Measurements from ENCODE around the gene TNPO2.
"Not testable (repeated sequence)": the region's sequence is repeated elsewhere in the genome, so short reads cannot be mapped to it uniquely, and the experiment has no call there.

The TNPO2 gene

DNA sequence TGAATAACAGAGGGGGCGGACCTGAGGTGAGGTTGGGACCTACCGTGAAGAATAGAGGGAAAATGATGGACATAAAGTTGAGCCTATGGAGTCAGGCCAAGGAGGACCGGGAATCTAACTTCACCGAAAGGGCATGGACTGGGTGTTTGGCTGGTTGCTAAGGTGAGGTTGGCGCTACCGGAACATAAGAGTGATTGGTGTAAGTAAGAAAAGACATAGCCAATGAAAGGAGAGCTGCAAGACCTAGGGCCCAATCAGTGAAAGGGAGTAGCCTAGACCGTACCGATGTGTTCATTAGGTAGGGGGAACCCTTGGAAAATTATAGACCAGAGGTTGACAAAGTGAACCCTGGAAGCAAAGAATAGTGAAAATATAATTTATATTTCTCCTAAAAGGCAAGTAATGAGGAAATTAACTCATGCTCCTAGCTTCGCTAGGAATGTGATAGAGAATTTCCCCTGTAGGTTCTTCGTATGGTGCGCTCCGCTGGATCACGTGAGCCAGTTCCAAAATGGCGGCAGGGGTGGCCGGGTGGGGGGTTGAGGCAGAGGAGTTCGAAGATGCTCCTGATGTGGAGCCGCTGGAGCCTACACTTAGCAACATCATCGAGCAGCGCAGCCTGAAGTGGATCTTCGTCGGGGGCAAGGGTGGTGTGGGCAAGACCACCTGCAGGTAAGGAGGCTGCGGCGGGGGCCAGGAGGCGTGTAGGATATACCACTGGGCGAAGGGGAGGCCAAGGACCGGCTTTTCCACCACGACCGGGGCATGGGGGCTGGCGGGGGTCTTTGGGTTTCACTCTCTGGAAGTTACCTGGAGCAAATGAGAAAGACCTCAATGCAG, 13.5 kb upstream of the TNPO2 start, which contains the start of gene GET3:
Gene GET3, plus strand, starts transcription at position 503 of the 840 bp plus-strand sequence. Its CDS starts 9 bp downstream, at position 512.
- DNase-seq, result peak; percentile 88 to 99

DNA sequence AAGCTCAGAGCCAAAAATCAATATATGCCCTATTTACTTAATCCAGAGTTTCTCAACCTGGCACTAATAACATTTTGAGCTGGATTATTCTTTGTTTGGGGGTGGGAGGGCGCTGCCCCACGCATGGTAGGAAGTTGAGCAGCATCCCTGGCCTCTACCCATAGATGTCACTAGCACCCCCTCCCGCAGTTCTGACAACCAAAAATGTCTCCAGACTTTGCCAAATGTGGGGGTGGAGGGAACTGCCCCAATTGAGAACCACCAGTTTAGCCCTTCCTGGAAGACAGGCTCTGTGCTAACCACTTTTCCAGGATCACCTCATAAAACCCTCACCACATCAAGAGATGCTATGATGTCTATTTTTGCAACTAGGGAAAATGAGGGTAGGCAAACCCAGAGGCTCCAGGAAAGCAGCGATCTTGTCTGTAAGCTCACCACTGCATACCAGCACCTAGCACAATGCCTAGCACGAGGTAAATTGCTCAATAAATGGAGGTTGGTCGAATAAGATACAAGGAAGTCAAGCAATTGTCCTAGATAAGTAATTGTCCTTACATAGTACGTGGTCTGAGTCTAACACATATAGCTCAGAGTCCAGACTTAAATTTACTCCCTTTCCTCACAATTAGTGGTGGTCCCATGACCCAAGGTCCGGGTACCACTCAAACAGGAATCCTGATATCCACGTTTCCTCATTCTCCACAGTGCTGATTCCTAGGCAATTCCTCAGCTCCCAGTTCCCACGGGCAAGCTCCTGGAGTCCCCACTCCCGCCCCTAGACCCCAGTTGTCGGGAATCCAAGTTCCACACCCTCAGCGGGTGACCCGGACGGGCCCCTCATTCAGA, 9.9 kb upstream of the TNPO2 start:
- DNase-seq, result peak; percentile 73 to 74

DNA sequence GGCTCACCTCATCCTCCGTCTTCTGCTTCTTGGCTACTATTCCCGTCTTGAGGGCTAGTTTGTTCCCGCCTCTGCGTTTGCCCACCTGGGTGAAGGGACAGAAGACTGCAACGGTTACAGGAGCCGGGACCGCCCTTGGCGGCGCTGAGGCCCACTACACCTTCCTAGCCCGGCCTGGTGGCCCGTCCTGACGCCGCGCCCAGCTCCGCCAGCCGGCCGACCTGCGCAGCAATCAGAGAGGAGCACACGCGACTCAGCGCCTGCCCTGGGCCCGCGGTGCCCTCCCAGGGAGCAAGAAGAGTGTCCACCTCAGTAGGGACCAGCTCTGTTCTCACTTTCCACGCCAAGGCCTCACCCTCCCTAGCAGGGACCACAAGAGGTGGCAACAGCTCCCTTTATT, 7.6 kb upstream of the TNPO2 start:
- DNase-seq, result no peak

DNA sequence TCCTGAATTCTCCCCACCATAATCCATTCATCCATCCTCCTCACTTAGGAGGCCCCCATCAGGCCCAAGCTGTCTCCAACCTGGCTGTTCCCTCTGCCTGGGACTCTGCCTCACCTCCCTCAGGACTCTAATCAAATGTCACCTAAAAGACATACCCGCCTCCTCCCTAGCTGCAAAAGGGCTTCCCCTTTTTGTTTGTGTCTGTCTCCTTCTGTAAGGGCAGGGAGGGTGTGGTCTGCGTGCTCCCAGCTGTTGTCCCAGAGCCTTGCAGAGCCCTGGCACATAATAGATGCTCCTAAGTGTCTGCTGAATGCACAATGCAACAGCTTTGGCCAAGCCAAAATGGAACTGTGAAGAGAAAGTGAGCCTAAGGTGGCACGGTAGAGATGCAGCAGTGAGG, 6.3 kb upstream of the TNPO2 start:
- peak in 1 of 2 donors; percentile 13 for DNase-seq

DNA sequence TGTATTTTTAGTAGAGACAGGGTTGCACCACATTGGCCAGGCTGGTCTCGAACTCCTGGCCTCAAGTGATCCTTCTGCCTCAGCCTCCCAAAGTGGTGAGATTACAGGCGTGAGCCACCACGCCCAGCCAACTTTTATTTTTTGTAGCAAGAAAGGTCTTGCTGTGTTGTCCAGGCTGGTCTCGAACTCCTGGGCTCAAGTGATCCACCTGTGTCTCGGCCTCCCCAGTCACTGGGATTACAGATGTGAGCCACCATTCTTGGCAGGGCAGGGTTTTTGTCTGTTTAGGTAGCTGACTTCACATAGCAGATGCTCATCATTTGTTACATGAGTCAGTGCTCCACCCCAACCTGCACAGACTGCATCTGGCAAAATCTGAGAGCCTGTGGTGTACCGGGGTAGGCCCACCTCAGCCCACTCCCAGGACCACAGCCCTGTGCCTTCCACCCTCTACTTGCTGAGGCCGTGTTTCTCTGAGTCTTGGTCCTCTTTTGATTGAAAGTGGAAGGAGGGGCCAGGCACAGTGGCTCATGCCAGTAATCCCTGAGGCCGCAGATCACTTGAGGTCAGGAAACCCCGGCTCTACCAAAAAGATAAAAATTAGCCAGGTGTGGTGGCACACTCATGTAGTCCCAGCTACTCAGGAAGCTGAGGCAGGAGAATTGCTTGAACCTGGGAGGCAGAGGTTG, 4.2 kb upstream of the TNPO2 start:
- no peak for DNase-seq

DNA sequence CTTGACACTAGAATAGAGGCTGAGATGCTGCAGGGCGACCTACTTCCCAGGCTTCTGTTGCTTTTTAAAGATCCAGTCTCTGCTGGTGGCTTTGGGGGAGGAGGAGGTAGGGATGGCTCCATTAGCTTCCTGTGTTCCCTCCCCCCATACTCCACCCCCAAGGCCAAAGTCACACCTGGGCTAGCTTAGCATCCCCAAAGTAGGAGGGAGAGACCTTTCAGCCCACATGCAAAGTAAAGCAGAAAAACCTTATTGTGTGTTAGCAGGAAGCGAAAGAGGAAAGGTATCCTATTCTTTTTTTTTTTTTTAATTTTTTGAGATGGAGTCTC, 3.2 kb upstream of the TNPO2 start:
- DNase-seq, result no peak

DNA sequence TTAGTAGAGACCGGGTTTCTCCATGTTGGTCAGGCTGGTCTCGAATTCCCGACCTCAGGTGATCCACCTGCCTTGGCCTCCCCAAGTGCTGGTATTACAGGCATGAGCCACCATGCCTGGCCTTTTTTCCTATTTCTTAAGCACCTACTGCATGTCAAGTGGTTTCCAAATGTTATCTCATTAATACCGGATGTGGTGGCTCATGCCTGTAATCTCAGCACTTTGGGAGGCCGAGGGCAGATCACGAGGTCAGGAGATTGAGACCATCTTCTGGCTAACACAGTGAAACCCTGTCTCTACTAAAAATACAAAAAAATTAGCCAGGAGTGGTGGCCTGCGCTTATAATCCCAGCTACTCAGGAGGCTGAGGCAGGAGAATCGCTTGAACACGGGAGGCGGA, 1.9 kb upstream of the TNPO2 start:
- DNase-seq, result not testable (repeated sequence)

DNA sequence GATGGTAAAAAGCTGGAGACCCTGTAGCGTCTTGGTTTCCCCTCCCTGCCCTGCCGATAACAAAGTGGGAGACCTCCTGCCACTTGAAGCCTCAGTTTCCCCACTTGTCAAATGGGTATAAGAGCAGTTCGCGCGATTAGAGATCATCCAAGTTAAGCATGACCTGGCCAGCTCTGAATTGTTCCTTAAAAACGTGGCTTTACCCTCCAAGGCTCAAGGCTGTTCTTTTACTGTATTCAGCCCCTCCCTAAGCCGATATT, 421 bp downstream of the TNPO2 start:
- no peak for DNase-seq

DNA sequence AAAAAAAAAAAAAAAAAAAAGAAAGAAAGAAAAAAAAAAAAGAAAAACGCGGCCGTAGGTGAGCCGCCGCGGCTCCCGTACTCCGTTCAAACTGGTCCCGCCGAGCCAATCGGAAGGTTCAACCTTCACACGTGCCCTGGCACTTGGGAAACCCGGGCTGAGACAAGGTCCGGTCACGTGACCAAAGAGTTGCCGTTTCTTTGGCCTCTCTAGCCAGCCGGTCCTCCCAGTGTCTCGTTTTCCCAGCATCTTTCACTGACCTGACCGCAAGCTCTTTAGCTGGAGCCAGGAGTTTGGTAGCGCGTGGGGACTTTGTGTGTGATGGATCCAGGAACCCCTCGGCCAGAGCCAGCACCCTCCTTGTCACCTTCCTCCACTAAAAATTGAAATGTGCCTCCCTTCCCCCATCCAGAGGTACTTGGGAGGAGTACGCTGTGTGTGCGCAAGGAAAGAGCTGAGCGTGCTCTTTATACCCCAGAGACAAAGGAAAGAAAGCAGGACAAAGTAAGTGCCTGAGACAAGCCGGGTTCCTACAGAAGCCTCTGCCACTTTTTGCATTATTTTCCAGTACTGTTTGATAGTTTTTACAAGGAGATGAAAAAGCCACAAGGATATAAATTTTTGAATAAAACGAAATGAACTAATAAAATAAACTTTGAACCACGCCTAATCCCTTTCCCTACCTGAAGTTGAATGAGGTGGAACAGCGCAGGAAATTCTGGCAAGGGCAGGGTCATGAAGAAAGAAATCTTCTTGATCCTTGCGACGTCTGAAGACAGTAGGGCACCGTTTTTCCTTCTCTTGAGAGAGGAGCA, 959 bp downstream of the TNPO2 start:
- peak; percentile 98 for DNase-seq

DNA sequence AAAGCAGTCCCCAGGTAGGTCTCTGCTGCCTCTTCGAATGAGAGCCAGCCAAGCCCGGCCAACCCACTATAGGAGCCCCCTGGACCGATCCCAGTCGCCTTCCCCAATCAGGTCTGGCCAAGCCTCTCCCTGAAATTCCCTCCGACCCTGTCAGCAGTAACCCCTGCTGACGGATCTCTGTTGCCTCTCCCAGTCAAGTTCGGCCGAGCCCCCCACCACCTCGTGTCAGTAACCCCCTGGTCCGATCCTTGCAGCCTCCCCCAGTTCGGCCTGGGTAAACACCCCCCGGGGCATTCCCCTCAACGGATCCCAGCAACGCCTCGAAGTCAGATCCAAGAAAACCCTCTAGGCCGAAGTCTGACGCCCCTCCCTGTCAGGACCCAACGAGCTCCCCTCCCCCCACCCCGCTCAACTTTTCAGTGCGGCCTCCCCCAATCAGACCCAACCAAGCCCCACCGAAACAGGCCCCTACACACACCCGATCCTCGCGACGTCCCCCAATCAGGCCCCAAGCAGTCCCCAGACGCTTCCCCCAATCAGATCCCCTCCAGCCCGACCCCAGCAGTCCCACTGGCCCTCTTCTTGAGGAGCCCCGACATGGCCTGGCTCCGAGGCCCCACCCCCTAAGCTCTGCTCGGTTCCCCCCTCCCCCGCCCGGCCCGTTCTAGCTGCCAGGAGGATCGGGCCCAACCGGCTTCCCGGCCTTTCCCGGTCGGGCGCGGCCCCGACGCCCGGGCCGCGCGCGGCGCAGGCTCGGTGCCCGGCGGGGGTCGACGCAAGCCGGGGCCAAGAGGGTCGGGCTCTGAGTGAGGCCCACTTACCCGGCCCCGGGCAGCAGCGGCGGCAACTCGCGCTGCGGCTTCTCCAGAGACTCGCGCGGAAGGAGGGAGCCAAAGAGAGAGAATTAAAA, 1.8 kb downstream of the TNPO2 start:
- peak; percentile 42 to 43 for DNase-seq

DNA sequence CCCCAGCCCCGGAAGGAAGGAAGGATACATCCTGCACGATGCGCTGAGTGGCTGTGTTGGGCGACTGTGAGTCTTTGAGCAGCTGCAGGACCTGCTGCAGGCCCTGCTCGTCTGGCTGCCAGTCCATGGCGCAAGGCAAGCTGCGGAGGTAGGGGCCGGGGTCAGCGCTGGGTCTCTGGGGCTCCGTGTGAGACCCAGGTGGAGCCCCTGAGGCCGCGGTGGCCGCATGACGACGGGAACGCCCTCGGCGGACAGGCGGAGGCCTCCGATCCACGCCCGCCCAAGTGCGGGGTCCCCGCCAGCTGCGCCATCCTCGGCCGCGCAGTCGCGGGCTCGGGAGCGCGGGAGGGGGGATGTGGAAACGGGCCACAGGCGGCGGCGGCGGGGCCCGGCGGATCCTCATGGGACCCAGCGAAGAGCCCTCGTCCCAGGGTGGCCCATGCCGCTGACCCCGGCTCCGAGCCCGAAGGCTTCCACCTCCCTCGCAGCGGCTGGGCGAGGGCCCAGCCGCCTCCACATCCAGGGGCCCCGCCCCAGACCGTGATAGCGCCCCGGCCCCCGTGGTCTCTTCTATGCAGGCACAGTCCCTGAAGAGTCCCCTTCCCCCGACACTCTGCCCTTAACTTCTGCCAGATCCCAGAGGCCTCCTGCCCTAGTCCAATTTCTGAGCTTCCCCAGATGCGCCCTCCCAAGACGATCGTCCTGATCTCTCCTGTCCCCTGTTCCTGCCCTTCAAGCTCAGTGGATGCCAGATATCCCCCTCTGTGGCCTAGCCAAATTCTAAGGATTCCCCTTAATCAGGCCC, 2.7 kb downstream of the TNPO2 start:
- DNase-seq, result peak in 1 of 2 donors; percentile 10

DNA sequence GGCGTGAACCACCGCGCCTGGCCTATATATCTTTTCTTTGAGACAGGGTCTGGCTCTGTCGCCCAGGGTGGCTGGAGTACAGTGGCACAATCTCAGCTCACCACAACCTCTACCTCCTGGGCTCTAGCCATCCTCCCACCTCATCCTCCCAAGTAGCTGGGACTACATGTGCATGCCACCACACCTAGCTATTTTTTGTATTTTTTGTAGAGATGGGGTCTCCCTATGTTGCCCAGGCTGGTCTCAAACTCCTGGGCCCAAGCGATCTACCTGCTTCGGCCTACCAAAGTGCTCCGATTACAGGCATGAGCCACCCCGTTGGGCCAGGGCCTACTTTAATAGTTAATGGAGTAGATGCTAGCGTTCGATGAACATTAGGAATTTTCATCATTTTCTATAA, 3.4 kb downstream of the TNPO2 start:
- DNase-seq, result no peak

DNA sequence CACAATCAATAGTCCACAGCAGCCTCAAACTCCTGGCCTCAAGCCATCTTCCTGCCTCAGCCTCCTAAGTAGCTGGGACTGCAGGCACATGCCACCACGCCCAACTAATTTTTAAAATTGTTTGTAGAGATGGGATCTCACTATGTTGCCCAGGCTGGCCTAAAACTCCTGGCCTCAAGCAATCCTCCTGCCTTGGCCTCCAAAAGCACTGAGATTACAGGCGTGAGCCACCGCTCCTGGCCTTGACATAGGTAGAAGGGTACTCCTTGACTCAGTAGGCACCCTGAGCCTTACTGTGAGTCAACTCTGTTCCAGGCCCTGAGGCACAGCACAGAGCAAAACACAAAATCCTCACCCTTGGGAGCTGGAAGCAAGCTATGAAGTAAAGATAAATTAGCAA, 7.8 kb downstream of the TNPO2 start:
- no peak for DNase-seq

DNA sequence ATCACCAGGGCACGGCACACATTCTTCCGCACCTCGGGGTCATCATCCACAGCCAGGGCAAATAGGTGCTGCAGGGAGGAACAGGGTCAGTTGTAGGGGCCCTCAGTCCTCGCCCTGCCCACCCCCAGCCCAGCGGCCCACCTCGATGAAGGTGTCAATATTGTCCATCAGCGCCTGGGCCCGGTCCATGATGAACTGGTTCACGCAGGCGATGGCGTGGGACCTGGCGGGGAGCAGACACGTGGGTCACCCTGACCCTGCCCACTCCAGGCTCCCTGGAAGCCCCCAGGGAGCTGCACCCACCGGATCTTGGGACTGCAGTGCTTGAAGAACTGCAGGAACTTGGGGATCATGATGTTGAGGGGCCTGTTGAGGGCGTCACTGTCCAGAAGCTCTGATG, 8.6 kb downstream of the TNPO2 start:
- DNase-seq, result no peak

DNA sequence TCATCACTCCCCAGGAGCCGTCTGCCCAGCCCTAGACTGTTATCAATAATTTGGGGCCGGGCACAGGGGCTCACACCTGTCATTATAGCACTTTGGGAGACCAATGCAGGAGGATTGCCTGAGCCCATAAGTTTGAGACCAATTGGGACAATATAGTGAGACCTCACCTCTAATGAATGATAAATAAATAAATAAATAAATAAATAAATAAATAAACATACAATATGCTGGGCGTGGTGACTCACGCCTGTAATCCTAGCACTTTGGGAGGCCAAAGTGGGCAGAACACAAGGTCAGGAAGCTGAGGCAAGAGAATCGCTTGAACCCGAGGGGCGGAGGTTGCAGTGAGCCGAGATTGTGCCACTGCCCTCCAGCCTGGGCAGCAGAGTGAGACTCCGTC, 10.4 kb downstream of the TNPO2 start:
- not testable (repeated sequence) for DNase-seq

DNA sequence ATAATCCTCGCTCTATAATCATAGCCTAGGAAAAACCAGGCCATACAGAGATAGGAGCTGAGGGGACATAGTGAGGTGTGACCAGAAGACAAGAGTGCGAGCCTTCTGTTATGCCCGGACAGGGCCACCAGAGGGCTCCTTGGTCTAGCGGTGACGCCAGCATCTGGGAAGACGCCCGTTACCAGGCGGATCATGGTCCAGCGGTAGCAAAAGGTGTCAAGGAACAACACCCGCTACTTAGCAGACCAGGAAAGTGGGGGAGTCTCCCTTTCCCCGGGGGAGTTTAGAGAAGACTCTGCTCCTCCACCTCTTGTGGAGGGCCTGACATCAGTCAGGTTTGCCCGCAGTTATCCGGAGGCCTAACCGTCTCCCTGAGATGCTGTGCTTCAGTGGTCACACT, 11.7 kb downstream of the TNPO2 start:
- DNase-seq, result not testable (repeated sequence)

DNA sequence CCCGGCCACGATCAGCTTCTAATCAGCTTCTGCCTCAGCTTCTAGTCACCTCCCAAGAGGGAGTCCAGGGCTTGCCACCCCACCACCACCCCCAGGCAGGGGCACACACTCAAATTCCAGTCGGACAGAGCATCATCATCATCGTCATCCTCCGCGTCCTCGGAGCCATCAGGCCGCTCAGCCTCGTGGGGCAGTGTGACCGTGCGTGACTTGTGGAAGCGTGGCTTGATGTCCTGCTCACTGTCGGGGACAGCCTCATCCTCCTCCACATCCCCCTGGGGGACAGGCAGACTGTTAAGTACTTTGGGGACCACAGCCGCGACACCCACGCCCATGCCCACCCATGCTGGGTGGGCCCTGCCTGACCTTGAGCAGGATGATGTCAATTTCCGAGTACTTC, 12.5 kb downstream of the TNPO2 start:
- DNase-seq, result no peak

DNA sequence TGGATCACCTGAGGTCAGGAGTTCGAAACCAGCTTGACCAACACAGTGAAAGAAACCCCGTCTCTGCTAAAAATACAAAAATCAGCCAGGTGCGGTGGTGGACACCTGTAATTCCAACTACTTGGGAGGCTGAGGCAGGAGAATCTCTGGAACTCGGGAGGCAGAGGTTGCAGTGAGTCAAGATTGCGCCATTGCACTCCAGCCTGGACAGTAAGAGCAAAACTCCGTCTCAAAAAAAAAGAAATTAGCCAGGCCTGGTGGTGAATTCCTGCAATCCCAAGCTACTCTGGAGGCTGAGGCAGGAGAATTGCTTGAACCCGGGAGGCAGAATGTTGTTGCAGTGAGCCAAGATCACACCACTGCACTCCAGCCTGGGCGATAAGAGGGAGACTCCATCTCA, 15.1 kb downstream of the TNPO2 start:
- no peak for DNase-seq

DNA sequence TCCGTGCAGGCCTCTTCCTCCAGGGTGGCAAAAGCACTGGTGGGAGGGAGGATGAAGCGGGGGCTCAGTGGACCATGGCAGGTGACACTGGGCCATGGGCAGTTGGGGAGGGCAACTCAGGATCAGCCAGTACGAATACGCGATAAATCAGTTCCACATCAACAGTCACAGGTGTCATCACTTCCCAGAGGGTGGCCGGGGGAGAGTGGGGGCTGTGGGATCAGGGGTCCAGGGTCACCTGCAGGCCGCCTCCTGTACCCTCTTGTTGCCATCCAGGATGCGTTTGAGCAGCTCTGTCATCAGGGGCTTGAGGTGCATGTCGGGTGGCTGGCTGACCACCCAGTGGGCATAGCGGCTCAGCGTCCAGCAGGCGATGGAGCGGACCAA, 17.4 kb downstream of the TNPO2 start:
- DNase-seq, result no peak

DNA sequence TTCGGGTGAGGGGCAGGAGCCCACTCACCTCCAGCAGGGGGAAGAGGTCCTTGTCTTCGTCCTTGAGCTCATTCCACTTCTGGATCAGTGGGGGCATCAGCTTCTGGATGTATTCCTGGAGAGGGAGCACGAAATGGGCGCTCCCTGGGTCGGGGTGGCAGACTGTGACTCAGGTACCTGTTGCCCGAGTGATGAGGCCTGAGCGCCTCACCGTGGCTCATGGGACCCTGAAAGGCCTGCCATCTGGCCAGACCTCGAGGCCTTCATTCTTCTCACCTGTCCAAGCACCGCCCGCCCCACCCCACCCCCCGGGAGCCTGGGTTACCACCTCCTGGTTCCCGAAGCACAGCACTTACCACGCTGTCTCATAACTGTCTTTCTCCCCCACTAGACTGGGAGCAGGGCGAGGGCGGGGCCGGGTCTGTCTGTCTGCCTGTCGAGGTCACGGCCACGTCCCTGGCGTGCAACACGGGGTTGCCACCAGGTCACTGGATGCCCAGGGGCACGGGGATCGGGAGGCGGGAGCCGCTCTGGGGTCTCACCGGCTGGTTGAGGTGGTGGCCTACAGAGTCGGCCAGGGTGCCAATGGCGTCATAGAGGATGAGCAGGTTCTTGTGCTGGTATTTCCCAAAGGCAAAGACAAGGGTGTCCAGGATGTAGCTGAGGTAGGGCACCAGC, 17.9 kb downstream of the TNPO2 start:
- no peak for DNase-seq
